ENCODE measurements around the gene ALOX15B. TPM values are rescaled to one million over a fixed set of nuclear protein-coding genes. Genes with fewer than 3 reads are reported as not detected.

ALOX15B gene
- total RNA-seq, 1 donor from 2014 or later: not detected

GRCh38 chr17:8080799-8081219 lies 42.0 kb downstream of the ALOX15B start:
- H3K4me1 ChIP-seq (ENCODE audit: insufficient read depth, low read length): peaks cover 3% of the 10 kb centered on the region
- no peak for DNase-seq (ENCODE audit: low read depth)
- no peaks in the 10 kb centered on the region for H3K9me3 ChIP-seq (ENCODE audit: insufficient read depth, low read depth, low read length)
- no peak overlapping the region for H3K4me3 ChIP-seq (ENCODE audit: insufficient read depth, low read depth, low read length)
- H3K27me3 ChIP-seq (ENCODE audit: insufficient read depth, low read length): peaks cover 44% of the 10 kb centered on the region
- Mint-ChIP-seq H3K4me3 (ENCODE audit: unreplicated experiment) (no peak overlapping the region), H3K27ac (ENCODE audit: unreplicated experiment) (peak overlapping the region; percentile 26), H3K4me1 (ENCODE audit: low read depth, unreplicated experiment) (no peaks in the 10 kb centered on the region), H3K27me3 (ENCODE audit: low read depth, unreplicated experiment) (peaks cover 71% of the 10 kb centered on the region), H3K36me3 (ENCODE audit: low read depth, unreplicated experiment) (no peaks in the 10 kb centered on the region), H3K9me3 (ENCODE audit: unreplicated experiment) (no peaks in the 10 kb centered on the region)
- TF ChIP-seq CTCF (IDR thresholded peaks at IDR 0.05; ENCODE audit: insufficient read depth, low read depth, low read length): no peak
- TF ChIP-seq EZH2 (IDR thresholded peaks at IDR 0.05; ENCODE audit: insufficient read depth, low read length): no peak
- no peaks in the 10 kb centered on the region for H3K79me2 ChIP-seq (ENCODE audit: insufficient read depth, low read length)
- no peak for FAIRE-seq
- H3K9ac ChIP-seq (ENCODE audit: low read length): no peak overlapping the region
- H4K20me1 ChIP-seq (ENCODE audit: insufficient read depth, low read length): no peaks in the 10 kb centered on the region
- no peaks in the 10 kb centered on the region for H3K36me3 ChIP-seq (ENCODE audit: insufficient read depth, low read length)
- no peak overlapping the region for H3K4me2 ChIP-seq (ENCODE audit: low read length)
- no peak overlapping the region for H3K27ac ChIP-seq (ENCODE audit: low read depth, low read length)
- H2AFZ ChIP-seq (ENCODE audit: low read depth, low read length): no peak overlapping the region

- Histone ChIP-seq H3K79me2 (ENCODE audit: insufficient read depth, low read length) (no peaks in the 10 kb centered on the region), H3K27ac (ENCODE audit: low read depth, low read length) (no peak overlapping the region), H3K36me3 (ENCODE audit: insufficient read depth, low read length) (no peaks in the 10 kb centered on the region), H3K27me3 (ENCODE audit: insufficient read depth, low read length) (peaks cover 41% of the 10 kb centered on the region), H3K9ac (ENCODE audit: low read length) (no peak overlapping the region), H3K4me2 (ENCODE audit: low read length) (no peak overlapping the region), H3K9me3 (ENCODE audit: insufficient read depth, low read depth, low read length) (no peaks in the 10 kb centered on the region), H3K4me1 (ENCODE audit: insufficient read depth, low read length) (peaks cover 3% of the 10 kb centered on the region), H2AFZ (ENCODE audit: low read depth, low read length) (no peak overlapping the region), H3K4me3 (ENCODE audit: insufficient read depth, low read depth, low read length) (no peak overlapping the region), H4K20me1 (ENCODE audit: insufficient read depth, low read length) (no peaks in the 10 kb centered on the region)
- Mint-ChIP-seq H3K4me1 (ENCODE audit: low read depth, unreplicated experiment) (no peaks in the 10 kb centered on the region), H3K27me3 (ENCODE audit: low read depth, unreplicated experiment) (peaks cover 68% of the 10 kb centered on the region), H3K36me3 (ENCODE audit: low read depth, unreplicated experiment) (no peaks in the 10 kb centered on the region), H3K27ac (ENCODE audit: unreplicated experiment) (no peak overlapping the region), H3K9me3 (ENCODE audit: unreplicated experiment) (no peaks in the 10 kb centered on the region), H3K4me3 (ENCODE audit: unreplicated experiment) (no peak overlapping the region)
- DNase-seq (ENCODE audit: low read depth) (no peak), FAIRE-seq (no peak)
- TF ChIP-seq EZH2 (IDR thresholded peaks at IDR 0.05; ENCODE audit: insufficient read depth, low read length) (no peak), CTCF (IDR thresholded peaks at IDR 0.05; ENCODE audit: insufficient read depth, low read depth, low read length) (no peak)
Observed at GRCh38 chr17:8081876-8082275, 43.0 kb downstream of the ALOX15B start.

- Histone ChIP-seq H3K27ac (ENCODE audit: low read depth, low read length) (no peak overlapping the region), H4K20me1 (ENCODE audit: insufficient read depth, low read length) (no peaks in the 10 kb centered on the region), H3K79me2 (ENCODE audit: insufficient read depth, low read length) (no peaks in the 10 kb centered on the region), H3K9me3 (ENCODE audit: insufficient read depth, low read depth, low read length) (no peaks in the 10 kb centered on the region), H3K27me3 (ENCODE audit: insufficient read depth, low read length) (peaks cover 39% of the 10 kb centered on the region), H2AFZ (ENCODE audit: low read depth, low read length) (no peak overlapping the region), H3K36me3 (ENCODE audit: insufficient read depth, low read length) (no peaks in the 10 kb centered on the region), H3K4me3 (ENCODE audit: insufficient read depth, low read depth, low read length) (no peak overlapping the region), H3K4me2 (ENCODE audit: low read length) (no peak overlapping the region), H3K9ac (ENCODE audit: low read length) (no peak overlapping the region), H3K4me1 (ENCODE audit: insufficient read depth, low read length) (peaks cover 3% of the 10 kb centered on the region)
- DNase-seq (ENCODE audit: low read depth): no peak
- no peak overlapping the region for H3K27ac Mint-ChIP-seq (ENCODE audit: unreplicated experiment)
- TF ChIP-seq EZH2 (IDR thresholded peaks at IDR 0.05; ENCODE audit: insufficient read depth, low read length) (no peak), CTCF (IDR thresholded peaks at IDR 0.05; ENCODE audit: insufficient read depth, low read depth, low read length) (no peak)
- H3K27me3 Mint-ChIP-seq (ENCODE audit: low read depth, unreplicated experiment): peaks cover 67% of the 10 kb centered on the region
- no peaks in the 10 kb centered on the region for H3K9me3 Mint-ChIP-seq (ENCODE audit: unreplicated experiment)
- FAIRE-seq: no peak
- no peaks in the 10 kb centered on the region for H3K4me1 Mint-ChIP-seq (ENCODE audit: low read depth, unreplicated experiment)
- no peaks in the 10 kb centered on the region for H3K36me3 Mint-ChIP-seq (ENCODE audit: low read depth, unreplicated experiment)
- H3K4me3 Mint-ChIP-seq (ENCODE audit: unreplicated experiment): no peak overlapping the region
Observed at GRCh38 chr17:8082292-8082691, 43.4 kb downstream of the ALOX15B start.

Measured in astrocyte (in vitro differentiated cells and primary cell).